ENCODE results near the gene PRELID3B.

- TF ChIP-seq SREBF2 (IDR thresholded peaks at IDR 0.05; ENCODE audit: low read length) = no peak
- TF ChIP-seq RAD21 (IDR thresholded peaks at IDR 0.05; ENCODE audit: insufficient read depth, low read depth, low read length) = no peak
- TF ChIP-seq HDAC6 (IDR thresholded peaks at IDR 0.05; ENCODE audit: unreplicated experiment) = no peak
- TF ChIP-seq BCL11A (IDR thresholded peaks at IDR 0.05; ENCODE audit: low read depth, low read length) = no peak
These were observed 7.9 kb upstream of the PRELID3B start for GRCh38 chr20:59050437-59050836.
